GM18858 (cell line): ENCODE data around the gene GALNT16.

ENCODE experiments used
- ATAC-seq: cut with Tn5 transposase; IDR thresholded peaks from one replicate; pipeline ENCODE4 v1.9.1; 2021; ENCODE audit not compliant: unreplicated experiment

The GALNT16 gene

GRCh38 chr14:69333791-69334337 lies 73.9 kb downstream of the GALNT16 start:
- ATAC-seq: no peak

- ATAC-seq: no peak
Measured at GRCh38 chr14:69334576-69334975, 74.6 kb downstream of the GALNT16 start.

- no peak for ATAC-seq
Measured at GRCh38 chr14:69335371-69335771, 75.4 kb downstream of the GALNT16 start.

GRCh38 chr14:69337984-69338383 lies 78.0 kb downstream of the GALNT16 start:
- no peak for ATAC-seq

GRCh38 chr14:69339426-69339825 lies 79.5 kb downstream of the GALNT16 start:
- ATAC-seq: no peak

- no peak for ATAC-seq
Measured at GRCh38 chr14:69342928-69343525, 83.1 kb downstream of the GALNT16 start.

GRCh38 chr14:69344171-69344570 lies 84.2 kb downstream of the GALNT16 start:
- ATAC-seq: no peak

- ATAC-seq: no peak
Measured at GRCh38 chr14:69345402-69345801, 85.4 kb downstream of the GALNT16 start.

GRCh38 chr14:69346710-69347109 lies 86.8 kb downstream of the GALNT16 start:
- ATAC-seq: no peak

GRCh38 chr14:69349091-69349777 lies 89.3 kb downstream of the GALNT16 start:
- ATAC-seq: no peak

- ATAC-seq: no peak
Measured at GRCh38 chr14:69350892-69351291, 90.9 kb downstream of the GALNT16 start.

- ATAC-seq: no peak
Measured at GRCh38 chr14:69351385-69351784, 91.4 kb downstream of the GALNT16 start.

GRCh38 chr14:69351911-69352310 lies 92.0 kb downstream of the GALNT16 start:
- no peak for ATAC-seq

GRCh38 chr14:69353168-69353567 lies 93.2 kb downstream of the GALNT16 start:
- no peak for ATAC-seq

GRCh38 chr14:69354383-69355153 lies 94.6 kb downstream of the GALNT16 start:
- peak; percentile 68 for ATAC-seq

GRCh38 chr14:69355154-69355597 lies 95.2 kb downstream of the GALNT16 start:
- no peak for ATAC-seq

- ATAC-seq: no peak
Measured at GRCh38 chr14:69355607-69356281, 95.8 kb downstream of the GALNT16 start.

GRCh38 chr14:69356903-69357543 lies 97.1 kb downstream of the GALNT16 start:
- no peak for ATAC-seq

GRCh38 chr14:69357544-69358200 lies 97.7 kb downstream of the GALNT16 start:
- no peak for ATAC-seq
